GM23338 (cell line): Measurements from ENCODE around the gene NINJ1.

Source experiments
- CREB1 ChIP-seq: fragments of 250-450 bp; sonication (Bioruptor Pico); IDR thresholded peaks from 2 replicates; pipeline ENCODE4 v1.5.0; 2020; ENCODE audit warnings: low read depth, mild to moderate bottlenecking, moderate library complexity
- EZH2 ChIP-seq: fragments of 200-600 bp; sonication (generic); IDR thresholded peaks from one replicate; pipeline ENCODE4 v1.8.0; 2017; ENCODE audit warnings: antibody characterized with exemption, mild to moderate bottlenecking, low read depth; ENCODE audit not compliant: unreplicated experiment
- JUNB ChIP-seq: IDR thresholded peaks from one replicate; pipeline ENCODE4 v1.6.1; 2016; ENCODE audit warnings: antibody characterized with exemption; ENCODE audit not compliant: unreplicated experiment
- NANOG ChIP-seq: IDR thresholded peaks from 2 replicates; pipeline ENCODE4 v1.6.1; 2016; ENCODE audit warnings: antibody characterized with exemption, borderline replicate concordance
- POLR2AphosphoS5 ChIP-seq: IDR thresholded peaks from 2 replicates; pipeline ENCODE4 v1.6.1; 2016; ENCODE audit warnings: antibody characterized with exemption, low read depth
- TF ChIP-seq, protein P1 (sequence below), 2 experiments: fragments of 200-600 bp in 1 of 2; sonication (generic) in 1 of 2; conservative IDR thresholded peaks; 2 replicates each; pipeline versions ENCODE4 v1.5.1 to v1.6.1; 2016 to 2017; ENCODE audit warnings: antibody characterized with exemption in 2 of 2, low read depth in 2 of 2, mild to moderate bottlenecking in 2 of 2, moderate library complexity in 1 of 2

DNA sequence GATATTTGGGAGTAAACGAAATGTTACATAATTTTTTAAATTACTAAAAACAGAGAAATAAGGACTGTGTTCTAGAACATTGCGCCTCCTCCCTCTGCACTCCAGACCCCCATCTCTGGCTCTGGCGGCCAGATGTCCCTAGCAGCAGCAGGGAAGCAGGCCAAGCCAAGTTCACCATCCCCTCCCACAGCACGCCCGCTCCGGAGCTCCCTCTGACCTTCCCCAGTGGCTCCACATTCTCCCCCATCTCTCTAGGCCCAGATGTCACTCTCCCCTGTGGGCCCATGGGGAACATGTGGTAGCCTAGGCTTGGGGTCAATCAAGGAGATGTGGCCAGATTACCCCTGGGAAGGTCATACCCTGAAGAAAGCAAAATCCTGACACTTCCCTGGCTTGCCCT, 43.6 kb upstream of the NINJ1 start:
- TF ChIP-seq EZH2 (no peak), CREB1 (no peak), NANOG (no peak), JUNB (no peak), POLR2AphosphoS5 (no peak)
- TF ChIP-seq, protein P1, sequence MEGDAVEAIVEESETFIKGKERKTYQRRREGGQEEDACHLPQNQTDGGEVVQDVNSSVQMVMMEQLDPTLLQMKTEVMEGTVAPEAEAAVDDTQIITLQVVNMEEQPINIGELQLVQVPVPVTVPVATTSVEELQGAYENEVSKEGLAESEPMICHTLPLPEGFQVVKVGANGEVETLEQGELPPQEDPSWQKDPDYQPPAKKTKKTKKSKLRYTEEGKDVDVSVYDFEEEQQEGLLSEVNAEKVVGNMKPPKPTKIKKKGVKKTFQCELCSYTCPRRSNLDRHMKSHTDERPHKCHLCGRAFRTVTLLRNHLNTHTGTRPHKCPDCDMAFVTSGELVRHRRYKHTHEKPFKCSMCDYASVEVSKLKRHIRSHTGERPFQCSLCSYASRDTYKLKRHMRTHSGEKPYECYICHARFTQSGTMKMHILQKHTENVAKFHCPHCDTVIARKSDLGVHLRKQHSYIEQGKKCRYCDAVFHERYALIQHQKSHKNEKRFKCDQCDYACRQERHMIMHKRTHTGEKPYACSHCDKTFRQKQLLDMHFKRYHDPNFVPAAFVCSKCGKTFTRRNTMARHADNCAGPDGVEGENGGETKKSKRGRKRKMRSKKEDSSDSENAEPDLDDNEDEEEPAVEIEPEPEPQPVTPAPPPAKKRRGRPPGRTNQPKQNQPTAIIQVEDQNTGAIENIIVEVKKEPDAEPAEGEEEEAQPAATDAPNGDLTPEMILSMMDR (conservative IDR thresholded peaks at IDR 0.05; ENCODE audit: low read depth in 2 of 2), result no peak
